ENCODE results near the gene VRK3.

- TF ChIP-seq GATA2 (IDR thresholded peaks at IDR 0.05; ENCODE audit: low read depth, low read length) (no peak), GATA3 (IDR thresholded peaks at IDR 0.05; ENCODE audit: low read depth, low read length) (no peak)
These were observed 21.7 kb upstream of the VRK3 start for GRCh38 chr19:50046649-50047503.
